HEK293T (cell line): ENCODE results near the gene MBLAC2.

Source experiments
- CTCF ChIA-PET: fragments of 350-600 bp; formaldehyde crosslinking; extraction: SDS; loops from one replicate; lab custom pipeline; 2021; ENCODE audit warnings: antibody characterized with exemption, inconsistent platforms; lab: Yijun Ruan, JAX
- POLR2A ChIA-PET: fragments of 350-600 bp; formaldehyde crosslinking; extraction: SDS; loops from one replicate; lab custom pipeline; 2020; ENCODE audit warnings: antibody characterized with exemption, inconsistent platforms; lab: Yijun Ruan, JAX
- DNase-seq: peaks from one replicate; pipeline ENCODE4 v3.0.0; 2012; ENCODE audit warnings: mixed read lengths; ENCODE audit errors: extremely low spot score
- ARNT ChIP-seq: fragments of 450-650 bp; IDR thresholded peaks from 2 replicates; pipeline ENCODE4 v1.6.1; 2017; ENCODE audit warnings: mild to moderate bottlenecking
- BHLHE40 ChIP-seq: fragments of 450-650 bp; IDR thresholded peaks from 2 replicates; pipeline ENCODE4 v1.6.1; 2016; ENCODE audit warnings: mild to moderate bottlenecking, moderate library complexity, borderline replicate concordance
- CTBP1 ChIP-seq: fragments of 450-650 bp; IDR thresholded peaks from 2 replicates; pipeline ENCODE4 v1.6.1; 2016; ENCODE audit warnings: borderline replicate concordance
- ELF4 ChIP-seq: fragments of 450-650 bp; IDR thresholded peaks from 2 replicates; pipeline ENCODE4 v1.6.1; 2017; ENCODE audit warnings: antibody characterized with exemption
- FOXA1 ChIP-seq: fragments of 450-650 bp; IDR thresholded peaks from 2 replicates; pipeline ENCODE4 v1.6.1; 2016; ENCODE audit warnings: mild to moderate bottlenecking
- FOXK2 ChIP-seq: fragments of 450-650 bp; IDR thresholded peaks from 2 replicates; pipeline ENCODE4 v1.6.1; 2016; ENCODE audit warnings: mild to moderate bottlenecking
- FOXM1 ChIP-seq: fragments of 450-650 bp; IDR thresholded peaks from 2 replicates; pipeline ENCODE4 v1.6.1; 2017; ENCODE audit warnings: mild to moderate bottlenecking, borderline replicate concordance
- HDGF ChIP-seq: fragments of 450-650 bp; IDR thresholded peaks from 2 replicates; pipeline ENCODE4 v1.6.1; 2017; ENCODE audit warnings: antibody characterized with exemption, borderline replicate concordance
- L3MBTL2 ChIP-seq: fragments of 450-650 bp; conservative IDR thresholded peaks from 2 replicates; pipeline ENCODE4 v1.6.1; 2016; ENCODE audit warnings: mild to moderate bottlenecking
- LEF1 ChIP-seq: fragments of 450-650 bp; IDR thresholded peaks from 2 replicates; pipeline ENCODE4 v1.6.1; 2017; ENCODE audit warnings: mild to moderate bottlenecking, borderline replicate concordance
- NFRKB ChIP-seq: fragments of 450-650 bp; IDR thresholded peaks from 2 replicates; pipeline ENCODE4 v1.6.1; 2016; ENCODE audit warnings: mild to moderate bottlenecking, moderate library complexity
- PKNOX1 ChIP-seq: fragments of 450-650 bp; IDR thresholded peaks from 2 replicates; pipeline ENCODE4 v1.6.1; 2016
- SP1 ChIP-seq: fragments of 450-650 bp; IDR thresholded peaks from 2 replicates; pipeline ENCODE4 v1.6.1; 2017
- SUZ12 ChIP-seq: fragments of 450-650 bp; IDR thresholded peaks from 2 replicates; pipeline ENCODE4 v1.6.1; 2016; ENCODE audit warnings: mild to moderate bottlenecking
- TARDBP ChIP-seq: fragments of 450-650 bp; IDR thresholded peaks from 2 replicates; pipeline ENCODE4 v1.6.1; 2016
- ZNF384 ChIP-seq: fragments of 450-650 bp; IDR thresholded peaks from 2 replicates; pipeline ENCODE4 v1.6.1; 2016

The MBLAC2 gene

DNA sequence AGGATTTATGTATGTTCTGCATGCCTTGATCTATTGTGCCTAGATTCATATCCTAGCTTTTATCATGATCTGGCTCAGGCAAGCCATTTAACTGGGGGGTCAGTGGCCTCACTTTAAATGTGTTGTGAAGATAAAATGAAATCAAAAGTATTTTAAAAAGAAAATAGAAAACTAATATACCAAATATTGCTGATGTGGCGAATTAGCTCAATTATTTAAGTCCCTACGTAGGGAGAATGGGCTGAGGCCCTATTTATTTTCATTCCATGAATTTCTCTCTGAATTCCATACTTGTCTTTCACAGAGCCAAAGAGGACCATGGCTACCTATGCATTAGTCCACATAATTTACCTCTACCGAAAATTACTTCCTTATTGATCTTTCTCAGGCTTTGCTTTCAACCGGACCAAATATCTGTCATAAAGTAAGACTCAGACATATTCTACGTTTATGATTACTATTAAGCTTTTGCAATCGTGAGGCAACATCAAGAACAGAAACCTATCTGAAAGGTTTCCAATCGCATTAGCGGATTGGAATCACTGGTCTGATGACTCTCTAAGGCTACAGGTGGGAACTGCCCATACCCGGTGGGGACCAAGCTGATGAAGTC lies 1.7 kb downstream of the MBLAC2 start:
- no peak for DNase-seq
- ChIA-PET CTCF (interaction anchor here (0.6 to 0.8 kb wide), 2 partner anchors 8 to 57 kb away, joined by 3 read pairs; partner anchors contain the start of gene LYSMD3), POLR2A (interaction anchor here (0.6 to 3.3 kb wide), 7 partner anchors 12 to 142 kb away, joined by 3 to 17 read pairs (median 5); partner anchors contain the start of genes CETN3 and LYSMD3)
- TF ChIP-seq ZNF384 = no peak
- no peak for TF ChIP-seq CTBP1
- TF ChIP-seq TARDBP = no peak
- no peak for TF ChIP-seq NFRKB
- TF ChIP-seq SUZ12 = no peak
- TF ChIP-seq L3MBTL2 = no peak
- no peak for TF ChIP-seq LEF1
- no peak for TF ChIP-seq BHLHE40
- no peak for TF ChIP-seq FOXA1
- no peak for TF ChIP-seq PKNOX1
- no peak for TF ChIP-seq HDGF
- no peak for TF ChIP-seq ARNT
- TF ChIP-seq FOXK2 = no peak
- TF ChIP-seq ELF4 = no peak
- TF ChIP-seq SP1 = no peak

DNA sequence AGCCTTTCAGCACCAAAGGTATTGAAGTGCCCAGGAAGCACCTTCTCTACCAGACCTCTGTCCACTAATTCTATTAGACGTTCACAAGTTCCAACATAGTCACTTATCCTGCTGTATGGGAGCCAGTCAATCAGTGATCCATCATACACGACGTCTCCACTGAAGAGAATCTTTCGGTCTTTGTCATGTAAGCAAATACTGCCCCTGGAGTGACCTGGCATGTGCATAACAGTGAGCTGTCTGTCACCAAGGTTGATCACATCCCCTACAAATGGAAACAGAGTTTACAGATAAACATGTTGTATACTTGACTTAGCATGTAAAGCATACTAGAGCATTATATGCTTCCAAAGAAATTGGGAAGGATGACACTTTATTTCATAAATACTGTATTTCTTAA lies 13.3 kb downstream of the MBLAC2 start:
- TF ChIP-seq PKNOX1 = peak; percentile 50
- TF ChIP-seq BHLHE40 = no peak
- CTCF ChIA-PET = interaction anchor here (0.6 to 0.8 kb wide), 2 partner anchors 318 to 1781 kb away, joined by 3 read pairs; no protein-coding TSS in a partner anchor
- DNase-seq = no peak

GRCh38 chr5:90446961-90447360 lies 27.6 kb downstream of the MBLAC2 start:
- no peak for TF ChIP-seq ZNF384
- no peak for TF ChIP-seq FOXM1
- no peak for TF ChIP-seq TARDBP
- no peak for TF ChIP-seq NFRKB
- no peak for TF ChIP-seq CTBP1
- TF ChIP-seq FOXA1 = no peak
- TF ChIP-seq L3MBTL2 = no peak
- TF ChIP-seq FOXK2 = no peak
- CTCF ChIA-PET = no interaction called here
- no peak for DNase-seq
- POLR2A ChIA-PET = no interaction called here

More for the DNA sequence above, 13.3 kb downstream of the MBLAC2 start:
- POLR2A ChIA-PET = interaction anchor here (1.3 to 1.4 kb wide), 2 partner anchors 11 to 13 kb away, joined by 5 to 9 read pairs; partner anchors contain the start of genes MBLAC2 and POLR3G

DNA sequence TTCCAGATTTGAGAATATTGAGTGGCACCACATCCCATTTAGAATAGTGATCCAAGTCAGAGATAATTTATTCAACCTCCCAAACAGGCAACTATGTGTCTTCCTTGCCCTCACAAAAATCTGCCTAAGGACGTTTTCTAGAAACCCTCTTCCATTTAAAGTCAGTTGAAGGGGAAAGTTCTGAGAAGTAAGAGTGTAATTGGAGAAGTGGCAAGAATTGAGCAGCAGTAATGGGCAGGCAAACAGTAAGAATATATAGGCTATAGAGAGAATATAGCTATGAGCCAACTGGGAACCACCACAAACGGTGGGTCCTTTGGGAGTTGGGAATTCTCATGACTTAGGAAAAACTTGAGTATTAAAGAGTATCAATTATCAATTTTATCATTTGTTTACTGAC lies 33.9 kb downstream of the MBLAC2 start:
- ChIA-PET POLR2A (interaction anchor here (1.1 to 2.6 kb wide), 3 partner anchors 19 to 34 kb away, joined by 3 to 11 read pairs (median 8); partner anchors contain the start of genes CETN3, MBLAC2 and POLR3G), CTCF (interaction anchor here (1.5 to 1.8 kb wide), 2 partner anchors 36 to 343 kb away, joined by 3 to 8 read pairs; no protein-coding TSS in a partner anchor)
- TF ChIP-seq TARDBP (no peak), L3MBTL2 (no peak), SP1 (no peak), LEF1 (no peak), ELF4 (no peak), ZNF384 (no peak), ARNT (no peak)
- no peak for DNase-seq

DNA sequence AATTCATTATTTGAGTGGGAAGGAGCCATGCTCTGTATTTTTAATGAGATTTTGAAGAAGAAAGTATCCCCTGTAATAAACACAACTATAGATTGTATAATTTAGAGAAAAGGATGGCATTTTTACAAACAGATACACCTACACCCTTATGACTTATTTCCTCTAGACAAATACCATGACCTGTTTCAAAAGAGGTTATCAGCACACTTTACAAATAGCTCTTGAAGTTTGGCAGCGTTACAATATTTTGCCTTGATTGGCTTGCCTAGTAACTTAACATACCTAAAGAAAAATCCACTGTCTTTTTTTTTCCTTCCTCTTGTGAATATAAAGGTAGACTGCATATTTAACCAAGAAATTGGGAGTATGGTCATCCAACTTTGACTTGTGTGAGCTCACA lies 36.5 kb downstream of the MBLAC2 start:
- DNase-seq = no peak

DNA sequence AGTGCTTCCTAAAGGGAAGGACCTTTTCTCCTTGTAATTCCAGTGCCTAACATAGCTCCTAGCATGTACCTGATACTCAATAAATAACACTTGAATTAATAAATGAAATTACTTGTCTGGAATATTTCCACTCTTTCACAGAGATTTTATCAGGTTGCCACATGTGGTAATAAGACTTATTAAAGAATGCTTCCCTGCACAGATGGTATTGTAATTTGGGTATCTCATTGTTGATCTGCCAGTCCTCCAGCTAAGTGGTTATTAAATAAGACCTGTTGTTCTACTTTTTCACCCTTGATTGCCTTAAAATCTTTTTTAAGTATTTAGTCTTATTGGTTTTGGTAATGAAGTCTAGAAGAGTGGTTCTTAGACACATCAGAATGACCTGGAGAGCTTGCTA lies 36.9 kb downstream of the MBLAC2 start:
- ChIA-PET POLR2A (interaction anchor here (0.6 to 1.1 kb wide), 3 partner anchors 28 to 976 kb away, joined by 3 to 6 read pairs (median 4); partner anchors contain the start of gene CETN3), CTCF (interaction anchor here (0.6 to 2.2 kb wide), 5 partner anchors 37 to 1710 kb away, joined by 3 to 8 read pairs (median 4); partner anchors contain the start of genes LYSMD3, MBLAC2 and POLR3G)
- TF ChIP-seq LEF1 = no peak
- DNase-seq = no peak

More for the DNA sequence above, 36.5 kb downstream of the MBLAC2 start:
- TF ChIP-seq SUZ12 (no peak), BHLHE40 (no peak), FOXM1 (no peak), FOXK2 (no peak), NFRKB (no peak), LEF1 (no peak)
- POLR2A ChIA-PET = interaction anchor here (0.6 to 1.1 kb wide), 3 partner anchors 28 to 977 kb away, joined by 3 to 6 read pairs (median 4); partner anchors contain the start of gene CETN3
- CTCF ChIA-PET = interaction anchor here (0.7 to 2.2 kb wide), 5 partner anchors 37 to 1710 kb away, joined by 3 to 8 read pairs (median 3); partner anchors contain the start of genes LYSMD3, MBLAC2 and POLR3G

GRCh38 chr5:90434116-90434714 lies 40.4 kb downstream of the MBLAC2 start:
- CTCF ChIA-PET = interaction anchor here (0.6 to 1.7 kb wide), 3 partner anchors 13 to 247 kb away, joined by 3 to 4 read pairs (median 3); no protein-coding TSS in a partner anchor
- peak; percentile 47 for DNase-seq
- POLR2A ChIA-PET = no interaction called here
- TF ChIP-seq ELF4 = no peak
- no peak for TF ChIP-seq FOXM1
